ENCODE results near the gene VIT.
A peak's percentile ranks its signal among the peaks of the same experiment; 100 is the strongest.

VIT gene

GRCh38 chr2:36697424-36698066 lies 1.0 kb downstream of the VIT start:
- no peak for TF ChIP-seq CTCF (IDR thresholded peaks at IDR 0.05; ENCODE audit: low read depth, low read length, missing control alignments)
- no peak overlapping the region for H3K4me3 ChIP-seq (ENCODE audit: low read depth, low read length)
- in situ Hi-C loops (cut with HindIII; ENCODE audit: low sequenced_read_pairs) = no loop called here
- DNase-seq (ENCODE audit: low read depth) = no peak

DNA sequence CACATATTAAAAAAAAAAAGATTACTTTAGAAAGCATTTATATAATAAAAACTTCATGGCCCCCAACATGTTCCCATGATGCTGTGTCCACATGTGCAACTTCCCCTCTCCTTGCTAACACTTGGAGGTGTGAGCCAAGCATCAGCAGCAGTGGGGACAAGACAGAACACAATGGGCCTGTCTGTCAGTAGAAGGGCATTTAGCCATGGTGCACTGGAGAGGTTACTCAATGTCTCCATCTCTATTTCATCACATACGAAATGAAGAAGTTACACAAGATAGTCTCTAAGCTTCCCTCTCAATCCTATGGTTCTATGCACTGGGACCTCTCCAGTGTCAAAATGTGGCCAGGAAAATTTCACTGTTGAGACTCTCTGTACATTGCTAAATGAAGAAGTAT lies 2.5 kb downstream of the VIT start:
- no peak overlapping the region for H3K4me3 ChIP-seq (ENCODE audit: low read depth, low read length)
- in situ Hi-C loops (cut with HindIII; ENCODE audit: low sequenced_read_pairs) = no loop called here
- no peak for DNase-seq (ENCODE audit: low read depth)
- no peak for TF ChIP-seq CTCF (IDR thresholded peaks at IDR 0.05; ENCODE audit: low read depth, low read length, missing control alignments)

- no peak for DNase-seq (ENCODE audit: low read depth)
- no peak overlapping the region for H3K4me3 ChIP-seq (ENCODE audit: low read depth, low read length)
- in situ Hi-C loops (cut with HindIII; ENCODE audit: low sequenced_read_pairs) = no loop called here
- TF ChIP-seq CTCF (IDR thresholded peaks at IDR 0.05; ENCODE audit: low read depth, low read length, missing control alignments) = no peak
Observed at GRCh38 chr2:36700311-36700710, 3.8 kb downstream of the VIT start.

DNA sequence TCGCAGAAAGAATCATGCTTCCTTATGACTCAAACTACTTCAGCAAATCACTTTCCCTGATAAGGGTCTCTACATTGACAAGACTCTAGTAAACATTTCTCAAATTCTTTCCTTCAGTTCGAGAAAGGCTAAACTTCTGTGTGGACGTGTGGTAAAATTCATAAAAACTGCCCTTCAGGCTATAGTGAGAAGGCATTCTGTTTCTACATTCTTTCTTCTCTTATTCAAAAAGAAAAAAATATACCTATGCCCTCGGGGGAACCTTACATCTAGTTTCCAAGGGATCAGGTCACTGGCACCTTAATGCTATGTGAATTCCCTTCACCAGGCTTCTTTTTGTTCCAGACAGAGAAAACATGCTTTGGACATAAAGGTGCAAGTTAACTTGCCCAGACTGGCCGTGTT lies 4.9 kb downstream of the VIT start:
- no peak for DNase-seq (ENCODE audit: low read depth)
- no peak overlapping the region for H3K4me3 ChIP-seq (ENCODE audit: low read depth, low read length)
- in situ Hi-C loops (cut with HindIII; ENCODE audit: low sequenced_read_pairs) = no loop called here
- peak; percentile 4 for TF ChIP-seq CTCF (IDR thresholded peaks at IDR 0.05; ENCODE audit: low read depth, low read length, missing control alignments)

- TF ChIP-seq CTCF (IDR thresholded peaks at IDR 0.05; ENCODE audit: low read depth, low read length, missing control alignments) = no peak
- DNase-seq (ENCODE audit: low read depth) = no peak
- no peak overlapping the region for H3K4me3 ChIP-seq (ENCODE audit: low read depth, low read length)
- in situ Hi-C loops (cut with HindIII; ENCODE audit: low sequenced_read_pairs) = no loop called here
Observed at GRCh38 chr2:36701918-36702317, 5.4 kb downstream of the VIT start.

- in situ Hi-C loops (cut with HindIII; ENCODE audit: low sequenced_read_pairs) = no loop called here
- TF ChIP-seq CTCF (IDR thresholded peaks at IDR 0.05; ENCODE audit: low read depth, low read length, missing control alignments) = no peak
- no peak for DNase-seq (ENCODE audit: low read depth)
- H3K4me3 ChIP-seq (ENCODE audit: low read depth, low read length) = no peak overlapping the region
Observed at GRCh38 chr2:36702781-36703180, 6.3 kb downstream of the VIT start.

All from astrocyte of the cerebellum (primary cell).